ENCODE data around the gene ERP27. TPM values are rescaled to one million over a fixed set of nuclear protein-coding genes. Genes with fewer than 3 reads are reported as not detected.

Gene ERP27
- total and polyA plus RNA-seq, 2 donors (not counting 3 experiments of a cell fraction or from before 2014, with no cell fraction given): 0.70 to 0.88 TPM

DNA sequence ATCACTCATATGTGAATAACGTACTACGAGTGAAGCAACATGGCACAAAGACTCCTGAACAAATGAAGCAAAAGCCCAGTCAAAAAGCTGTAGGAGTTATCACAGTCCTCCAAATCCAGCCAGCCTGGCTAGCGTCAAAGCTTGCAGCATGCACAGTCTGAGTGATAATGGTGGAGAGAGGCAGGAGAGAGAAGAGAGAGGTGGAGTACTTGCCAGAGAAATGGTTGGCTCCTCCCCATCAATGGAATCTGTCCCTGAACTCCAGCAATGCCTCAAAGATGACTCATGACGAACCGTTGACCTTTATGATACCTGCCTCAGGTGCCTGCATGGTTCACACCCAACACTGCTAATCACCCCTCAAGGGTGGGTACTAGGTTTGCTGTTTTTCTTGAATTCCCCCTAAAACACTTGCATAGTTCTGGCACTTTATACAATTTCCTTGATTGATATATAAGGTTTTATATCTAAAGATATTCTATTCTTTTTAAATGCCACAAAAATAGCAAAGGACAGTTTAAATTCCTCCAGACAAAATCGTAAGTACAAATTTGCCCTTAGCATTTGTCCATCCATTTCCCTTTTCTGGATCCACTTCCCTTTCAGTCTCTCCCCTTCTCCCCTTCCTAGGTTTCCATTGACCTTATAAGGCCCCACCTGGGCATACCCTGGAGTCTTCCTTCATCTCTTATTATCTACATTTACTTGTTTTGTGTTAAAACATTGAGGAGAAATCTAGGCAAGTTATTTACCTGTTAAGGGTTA, 12.8 kb upstream of the ERP27 start:
- dilution Hi-C loops (cut with MboI; ENCODE audit: extremely low pct_ligation_motif_present, low sequenced_read_pairs): loop anchor here (10.0 kb wide), 1 partner anchor 116 kb away; no protein-coding TSS in a partner anchor
- no TSS peak for BruUV-seq (replicated peaks)
- DNase-seq (ENCODE audit: low read depth, low spot score) (no peak), FAIRE-seq (no peak)
- peak overlapping the region; percentile 75 for H3K9ac ChIP-seq (replicated peaks; ENCODE audit: extremely low read depth, insufficient read depth, low read length)
- no peaks in the 10 kb centered on the region for H3K9me1 ChIP-seq (replicated peaks; ENCODE audit: control insufficient read depth, extremely low read depth, insufficient read depth, low read length)
- TF ChIP-seq FOS (IDR thresholded peaks at IDR 0.05; ENCODE audit: borderline replicate concordance, insufficient read depth, low read length) (peak; percentile 35), JUN (IDR thresholded peaks at IDR 0.05; ENCODE audit: borderline replicate concordance, insufficient read depth, insufficient read length, low read depth) (no peak), MYC (IDR thresholded peaks at IDR 0.05; ENCODE audit: low read depth, low read length) (no peak)
- TF ChIP-seq, protein P1, sequence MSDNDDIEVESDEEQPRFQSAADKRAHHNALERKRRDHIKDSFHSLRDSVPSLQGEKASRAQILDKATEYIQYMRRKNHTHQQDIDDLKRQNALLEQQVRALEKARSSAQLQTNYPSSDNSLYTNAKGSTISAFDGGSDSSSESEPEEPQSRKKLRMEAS (IDR thresholded peaks at IDR 0.05; ENCODE audit: insufficient read depth, insufficient read length): no peak
- POLR2A ChIA-PET: no interaction called here
- no peaks in the 10 kb centered on the region for H3K27me3 ChIP-seq (ENCODE audit: control insufficient read depth in 2 of 2, insufficient read depth in 2 of 2, low read length in 2 of 2)
- peak overlapping the region; percentile 56 for H3K4me2 ChIP-seq (ENCODE audit: insufficient read depth, low read length)
- H3K4me1 ChIP-seq (ENCODE audit: control insufficient read depth, extremely low read depth, insufficient read depth, low read length): peaks cover 85% of the 10 kb centered on the region
- intact Hi-C loops (cut with micrococcal nuclease): loop anchor here (10.0 kb wide), 1 partner anchor 696 kb away; no protein-coding TSS in a partner anchor
- H3K79me2 ChIP-seq (ENCODE audit: control insufficient read depth, insufficient read depth, low read length): peaks cover 74% of the 10 kb centered on the region
- no peak overlapping the region for H2AFZ ChIP-seq (ENCODE audit: low read depth, low read length)
- H4K20me1 ChIP-seq (replicated peaks; ENCODE audit: control insufficient read depth, extremely low read depth, insufficient read depth, low read length): no peaks in the 10 kb centered on the region
- H3K4me3 ChIP-seq (replicated peaks in 1 of 3; ENCODE audit: insufficient read depth in 1 of 3, low read depth in 1 of 3, low read length in 3 of 3): no peak overlapping the region
- H3K9me3 ChIP-seq (replicated peaks; ENCODE audit: control insufficient read depth, insufficient read depth, low read length): no peaks in the 10 kb centered on the region
- peak overlapping the region; percentile 94 for H3K27ac ChIP-seq (ENCODE audit: insufficient read depth, low read depth, low read length)
- H3K36me3 ChIP-seq (ENCODE audit: control insufficient read depth in 2 of 2, extremely low read depth in 1 of 2, insufficient read depth in 2 of 2, low read length in 2 of 2): peaks cover 13 to 25% of the 10 kb centered on the region in 2 experiments
- CTCF ChIA-PET: no interaction called here

- Histone ChIP-seq H3K36me3 (ENCODE audit: control insufficient read depth in 2 of 2, extremely low read depth in 1 of 2, insufficient read depth in 2 of 2, low read length in 2 of 2) (peaks cover 13 to 32% of the 10 kb centered on the region in 2 experiments), H3K9me3 (replicated peaks; ENCODE audit: control insufficient read depth, insufficient read depth, low read length) (no peaks in the 10 kb centered on the region), H3K4me1 (ENCODE audit: control insufficient read depth, extremely low read depth, insufficient read depth, low read length) (peaks cover 82% of the 10 kb centered on the region), H3K27ac (ENCODE audit: insufficient read depth, low read depth, low read length) (peak overlapping the region; percentile 94), H3K4me3 (replicated peaks in 1 of 3; ENCODE audit: insufficient read depth in 1 of 3, low read depth in 1 of 3, low read length in 3 of 3) (no peak overlapping the region), H3K9me1 (replicated peaks; ENCODE audit: control insufficient read depth, extremely low read depth, insufficient read depth, low read length) (no peaks in the 10 kb centered on the region), H3K79me2 (ENCODE audit: control insufficient read depth, insufficient read depth, low read length) (peaks cover 70% of the 10 kb centered on the region), H3K4me2 (ENCODE audit: insufficient read depth, low read length) (no peak overlapping the region), H2AFZ (ENCODE audit: low read depth, low read length) (no peak overlapping the region), H3K27me3 (ENCODE audit: control insufficient read depth in 2 of 2, insufficient read depth in 2 of 2, low read length in 2 of 2) (no peaks in the 10 kb centered on the region), H3K9ac (replicated peaks; ENCODE audit: extremely low read depth, insufficient read depth, low read length) (no peak overlapping the region), H4K20me1 (replicated peaks; ENCODE audit: control insufficient read depth, extremely low read depth, insufficient read depth, low read length) (no peaks in the 10 kb centered on the region)
- FAIRE-seq (no peak), DNase-seq (ENCODE audit: low read depth, low spot score) (no peak)
- intact Hi-C loops (cut with micrococcal nuclease): loop anchor here (10.0 kb wide), 1 partner anchor 696 kb away; no protein-coding TSS in a partner anchor
- TF ChIP-seq CTCF (IDR thresholded peaks at IDR 0.05; ENCODE audit: extremely low read depth in 1 of 2, insufficient read depth in 1 of 2, low read depth in 1 of 2, low read length in 2 of 2): no peak
- no peak for TF ChIP-seq EZH2 (IDR thresholded peaks at IDR 0.05; ENCODE audit: borderline replicate concordance, low read depth, low read length, severe bottlenecking)
- no peak for TF ChIP-seq POLR2A (IDR thresholded peaks at IDR 0.05; ENCODE audit: low read depth, low read length)
- no peak for TF ChIP-seq POLR2AphosphoS5 (IDR thresholded peaks at IDR 0.05; ENCODE audit: insufficient read depth, low read depth, low read length)
- TF ChIP-seq FOS (IDR thresholded peaks at IDR 0.05; ENCODE audit: borderline replicate concordance, insufficient read depth, low read length): no peak
- TF ChIP-seq, protein P1 (IDR thresholded peaks at IDR 0.05; ENCODE audit: insufficient read depth, insufficient read length): no peak
- no peak for TF ChIP-seq GATA2 (IDR thresholded peaks at IDR 0.05; ENCODE audit: insufficient read depth, insufficient read length, low read depth, low read length)
- no peak for TF ChIP-seq MYC (IDR thresholded peaks at IDR 0.05; ENCODE audit: low read depth, low read length)
- no peak for TF ChIP-seq JUN (IDR thresholded peaks at IDR 0.05; ENCODE audit: borderline replicate concordance, insufficient read depth, insufficient read length, low read depth)
- dilution Hi-C loops (cut with MboI; ENCODE audit: extremely low pct_ligation_motif_present, low sequenced_read_pairs): loop anchor here (10.0 kb wide), 1 partner anchor 116 kb away; no protein-coding TSS in a partner anchor
- POLR2A ChIA-PET: no interaction called here
- no TSS peak for BruUV-seq (replicated peaks)
- CTCF ChIA-PET: no interaction called here
Measured at GRCh38 chr12:14950421-14950820, 12.1 kb upstream of the ERP27 start.
